Coronary artery (tissue), 2 donors: Measurements from ENCODE around the gene WDR82.

ENCODE experiments used
- DNase-seq: peaks from one replicate; pipeline ENCODE4 v3.0.0-alpha.2; 2017; ENCODE audit warnings: low spot score
- H3K27ac ChIP-seq, 2 donors: fragments of 200-600 bp; sonication (generic); one replicate each; pipeline ENCODE4 v1.5.1; 2016 to 2019
- H3K4me3 ChIP-seq: fragments of 200-600 bp; sonication (generic); 2 replicates; pipeline ENCODE4 v1.5.1; 2016; ENCODE audit warnings: mild to moderate bottlenecking, moderate library complexity
- CTCF ChIP-seq: fragments of 200-600 bp; sonication (generic); IDR thresholded peaks from one replicate; pipeline ENCODE4 v1.5.1; 2019; ENCODE audit warnings: antibody characterized with exemption

Gene WDR82

GRCh38 chr3:52292247-52293065 is 14.0 kb upstream of the WDR82 start:
- Histone ChIP-seq H3K27ac (no peak overlapping the region), H3K4me3 (no peak overlapping the region)
- DNase-seq, result no peak
- TF ChIP-seq CTCF, result no peak

GRCh38 chr3:52291508-52292181 is 13.2 kb upstream of the WDR82 start:
- no peak for DNase-seq

GRCh38 chr3:52290596-52291507 is 12.4 kb upstream of the WDR82 start:
- Histone ChIP-seq H3K27ac (no peak overlapping the region), H3K4me3 (no peak overlapping the region)
- no peak for DNase-seq
- no peak for TF ChIP-seq CTCF

More at GRCh38 chr3:52291508-52292181, 13.2 kb upstream of the WDR82 start:
- TF ChIP-seq CTCF, result no peak
- Histone ChIP-seq H3K27ac (no peak overlapping the region), H3K4me3 (no peak overlapping the region)

GRCh38 chr3:52289747-52290595 is 11.5 kb upstream of the WDR82 start:
- no peak overlapping the region for H3K4me3 ChIP-seq
- DNase-seq, result no peak

GRCh38 chr3:52289338-52289746 is 10.9 kb upstream of the WDR82 start:
- DNase-seq, result no peak
- TF ChIP-seq CTCF, result no peak
- Histone ChIP-seq H3K27ac (no peak overlapping the region), H3K4me3 (no peak overlapping the region)

More at GRCh38 chr3:52289747-52290595, 11.5 kb upstream of the WDR82 start:
- no peak for TF ChIP-seq CTCF
- no peak overlapping the region for H3K27ac ChIP-seq

GRCh38 chr3:52288674-52289073 is 10.2 kb upstream of the WDR82 start:
- peak overlapping the region; percentile 85 for H3K4me3 ChIP-seq
- TF ChIP-seq CTCF, result no peak
- no peak for DNase-seq
- H3K27ac ChIP-seq, result peak overlapping the region in 1 of 2 donors; percentile 99
